GM03348 (cell line): ENCODE results near the gene HIVEP3.
A peak's percentile ranks its signal among the peaks of the same experiment; 100 is the strongest.

Experiments used
- DNase-seq: peaks from one replicate; pipeline ENCODE4 v3.0.0; 2012; ENCODE audit warnings: low spot score

HIVEP3 gene

GRCh38 chr1:41664861-41665640, 253.7 kb downstream of the HIVEP3 start:
- peak; percentile 65 for DNase-seq

- DNase-seq, result no peak
These were observed 254.9 kb downstream of the HIVEP3 start for GRCh38 chr1:41663671-41664400.

- DNase-seq, result peak; percentile 87
These were observed 255.8 kb downstream of the HIVEP3 start for GRCh38 chr1:41662765-41663437.

GRCh38 chr1:41662061-41662764, 256.5 kb downstream of the HIVEP3 start:
- DNase-seq, result peak; percentile 94

- peak; percentile 54 for DNase-seq
These were observed 257.2 kb downstream of the HIVEP3 start for GRCh38 chr1:41661428-41662060.

GRCh38 chr1:41660570-41661427, 257.9 kb downstream of the HIVEP3 start:
- DNase-seq, result no peak

- DNase-seq, result no peak
These were observed 258.8 kb downstream of the HIVEP3 start for GRCh38 chr1:41659903-41660302.

- no peak for DNase-seq
These were observed 259.6 kb downstream of the HIVEP3 start for GRCh38 chr1:41659159-41659495.

GRCh38 chr1:41658431-41659158, 260.1 kb downstream of the HIVEP3 start:
- DNase-seq, result no peak

GRCh38 chr1:41657679-41658295, 260.9 kb downstream of the HIVEP3 start:
- no peak for DNase-seq

GRCh38 chr1:41656825-41657500, 261.8 kb downstream of the HIVEP3 start:
- no peak for DNase-seq

GRCh38 chr1:41656068-41656467, 262.7 kb downstream of the HIVEP3 start:
- no peak for DNase-seq

- no peak for DNase-seq
These were observed 263.1 kb downstream of the HIVEP3 start for GRCh38 chr1:41655632-41656031.

- no peak for DNase-seq
These were observed 265.1 kb downstream of the HIVEP3 start for GRCh38 chr1:41653574-41653973.

- no peak for DNase-seq
These were observed 266.1 kb downstream of the HIVEP3 start for GRCh38 chr1:41652384-41653265.

GRCh38 chr1:41650028-41650880, 268.5 kb downstream of the HIVEP3 start:
- peak; percentile 56 for DNase-seq

- no peak for DNase-seq
These were observed 269.2 kb downstream of the HIVEP3 start for GRCh38 chr1:41649396-41650027.
